SKM-1 (cell line): ENCODE measurements around the gene FCN2.
"Not testable (repeated sequence)": the region's sequence is repeated elsewhere in the genome, so short reads cannot be mapped to it uniquely, and the experiment has no call there.

Source experiments
- DNase-seq: peaks from one replicate; lab custom pipeline; 2025; ENCODE audit not compliant: unreplicated experiment; lab: John Stamatoyannopoulos, UW

Gene FCN2

DNA sequence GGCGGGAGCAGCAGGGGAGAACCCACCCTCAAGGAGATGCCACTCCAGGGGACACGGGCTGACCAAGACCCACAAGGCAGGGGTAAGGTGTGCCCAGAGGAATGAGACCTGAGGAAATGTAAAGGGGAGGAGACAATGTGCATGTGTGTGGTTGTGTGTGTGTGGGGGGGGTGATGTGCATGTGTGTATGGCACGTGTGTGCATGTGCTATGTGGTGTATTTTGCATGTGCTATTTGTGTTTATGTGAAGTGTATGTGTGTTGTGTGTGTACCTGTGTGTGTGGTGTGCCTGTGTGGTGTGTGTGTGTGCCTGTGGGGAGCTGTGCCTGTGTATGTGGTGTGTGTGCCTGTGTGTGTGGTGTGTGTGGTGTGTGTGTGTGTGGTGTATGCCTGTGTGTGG, 33.5 kb upstream of the FCN2 start:
- no peak for DNase-seq

- DNase-seq, result no peak
Observed at GRCh38 chr9:134847752-134848432, 32.7 kb upstream of the FCN2 start.

DNA sequence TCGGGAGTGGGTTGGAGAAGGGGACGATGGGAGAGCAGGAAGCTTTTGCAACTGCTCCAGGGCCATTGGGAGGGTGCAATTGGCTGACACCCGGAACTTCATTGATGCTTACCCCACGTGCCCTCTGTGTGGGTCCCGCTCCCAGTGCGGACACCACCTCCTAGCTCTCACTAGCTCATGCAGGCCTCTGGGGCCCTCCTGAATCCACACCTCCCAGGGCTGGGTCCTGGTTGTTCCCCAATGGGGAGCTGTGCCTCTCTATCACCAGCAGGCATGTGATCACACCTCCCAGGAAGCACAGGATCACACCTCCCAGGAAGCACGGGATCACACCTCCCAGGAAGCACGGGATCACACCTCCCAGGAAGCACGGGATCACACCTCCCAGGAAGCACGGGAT, 32.1 kb upstream of the FCN2 start:
- no peak for DNase-seq

DNA sequence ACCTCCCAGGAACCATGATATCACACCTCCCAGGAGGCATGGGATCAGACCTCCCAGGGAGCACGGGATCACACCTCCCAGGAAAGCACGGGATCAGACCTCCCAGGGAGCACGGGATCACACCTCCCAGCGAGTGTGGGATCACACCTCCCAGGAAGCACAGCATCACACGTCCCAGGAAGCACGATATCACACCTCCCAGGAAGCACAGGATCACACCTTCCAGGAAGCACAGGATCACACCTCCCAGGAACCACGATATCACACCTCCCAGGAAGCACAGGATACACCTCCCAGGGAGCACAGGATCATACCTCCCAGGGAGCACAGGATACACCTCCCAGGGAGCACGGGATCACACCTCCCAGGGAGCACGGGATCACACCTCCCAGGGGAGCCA, 30.0 kb upstream of the FCN2 start:
- DNase-seq, result no peak

- no peak for DNase-seq
Observed at GRCh38 chr9:134851020-134851419, 29.6 kb upstream of the FCN2 start.

DNA sequence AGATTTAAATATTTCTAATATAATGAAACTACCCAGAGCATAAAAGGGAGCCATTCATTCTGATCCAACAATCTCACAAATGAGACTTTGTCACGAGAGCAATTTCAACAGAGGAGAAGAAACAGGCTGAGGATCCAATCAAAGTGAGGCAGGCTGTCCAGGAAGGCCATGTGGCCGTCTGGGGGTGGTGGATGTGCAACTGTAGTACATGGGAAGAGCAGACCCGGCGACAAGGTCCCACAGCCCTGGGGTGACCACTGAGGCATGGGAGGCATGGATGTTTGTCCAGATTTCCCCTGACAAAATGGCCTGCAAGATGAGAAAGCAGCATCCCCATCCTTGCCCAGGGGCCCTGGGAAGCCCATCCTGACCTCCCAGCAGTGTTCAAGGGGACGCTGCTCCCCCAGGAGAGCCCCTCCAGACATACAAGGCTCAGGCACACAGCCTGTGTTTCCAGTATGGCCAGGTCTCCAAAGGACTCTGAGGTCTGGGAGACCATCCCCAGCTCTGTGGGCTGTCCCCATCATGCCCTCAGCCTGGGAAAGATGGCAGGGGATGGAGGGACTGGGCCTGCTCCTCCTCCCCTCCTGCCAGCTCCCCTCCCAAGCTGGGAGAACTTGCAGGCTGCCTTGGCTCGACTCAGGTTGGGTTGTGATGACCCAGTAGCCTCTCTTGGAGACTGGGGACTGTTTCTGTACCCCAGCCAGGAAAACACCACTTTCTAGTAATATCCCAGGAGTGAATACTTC, 27.5 kb upstream of the FCN2 start:
- no peak for DNase-seq

DNA sequence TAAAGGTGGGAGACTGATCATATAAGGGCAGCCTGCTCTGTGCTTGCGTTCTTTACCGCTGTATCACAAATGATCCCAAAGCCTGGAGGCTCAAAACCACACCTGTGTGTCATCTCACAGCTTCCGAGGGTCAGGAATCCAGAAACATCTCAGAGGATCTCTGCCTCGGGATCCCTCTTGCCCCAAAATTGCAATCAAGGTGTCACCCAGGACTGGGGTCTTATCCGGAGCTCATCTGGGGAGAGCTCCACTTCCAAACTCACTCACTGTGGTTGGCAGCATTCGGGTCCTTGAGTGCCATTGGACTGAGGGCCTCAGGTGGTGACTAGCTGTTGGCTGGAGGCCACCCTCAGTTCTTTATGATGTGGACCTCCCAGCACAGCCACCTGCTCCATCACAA, 26.7 kb upstream of the FCN2 start:
- no peak for DNase-seq

DNA sequence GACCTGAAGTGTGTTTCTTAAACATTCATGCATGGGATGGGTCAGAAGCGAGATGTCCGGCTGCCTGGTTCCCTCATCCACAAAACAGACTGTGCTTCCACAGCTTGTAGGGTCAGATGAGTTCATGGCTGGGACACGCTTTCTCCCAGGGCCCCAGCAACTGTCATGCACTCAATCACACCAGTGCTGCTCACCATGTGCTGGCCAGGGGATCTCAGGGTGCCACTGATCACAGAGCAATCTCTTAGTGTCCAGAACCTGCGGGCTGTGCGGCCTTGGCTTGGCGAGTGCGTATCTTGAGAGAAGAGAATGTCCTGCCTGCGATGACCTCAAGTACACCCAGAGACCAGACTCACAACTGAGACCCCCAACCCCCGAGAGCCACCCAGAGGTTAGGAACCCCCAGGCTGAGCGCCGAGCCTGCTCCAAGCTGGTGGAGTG, 26.0 kb upstream of the FCN2 start:
- DNase-seq, result no peak

DNA sequence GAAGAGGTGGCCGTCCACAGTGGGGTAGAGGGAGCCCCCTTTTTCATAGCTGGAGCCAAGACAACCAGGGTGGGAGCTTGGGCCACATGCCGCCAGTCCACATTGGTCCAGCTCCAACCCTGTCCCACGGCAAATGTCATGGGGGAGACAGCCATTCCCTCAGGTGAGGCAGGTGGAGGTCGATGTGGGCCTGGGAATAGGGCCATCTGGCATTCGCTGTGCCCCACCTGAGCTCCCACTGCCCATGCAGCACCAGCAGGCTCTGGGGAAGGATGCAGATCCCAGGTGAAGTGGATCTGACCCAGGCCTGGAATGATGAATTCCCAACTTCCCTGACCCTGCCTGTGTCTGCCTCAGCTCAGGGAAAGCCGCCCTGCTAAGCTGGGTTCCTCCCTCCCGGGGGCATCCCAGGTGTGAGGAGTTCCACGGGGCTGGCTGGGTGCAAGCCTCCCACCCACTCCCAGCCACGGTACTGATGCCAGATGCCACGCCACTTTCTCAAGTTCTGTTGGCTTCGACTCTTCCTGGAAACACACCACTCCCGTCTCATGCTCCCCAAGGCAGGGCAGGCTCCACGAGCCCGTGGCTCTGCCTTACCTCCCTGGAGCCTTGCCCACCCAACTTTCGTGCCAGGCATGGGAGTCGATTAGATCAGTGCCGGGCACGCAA, 25.2 kb upstream of the FCN2 start:
- no peak for DNase-seq

- no peak for DNase-seq
Observed at GRCh38 chr9:134855900-134856377, 24.7 kb upstream of the FCN2 start.

- not testable (repeated sequence) for DNase-seq
Observed at GRCh38 chr9:134857451-134857850, 23.2 kb upstream of the FCN2 start.

DNA sequence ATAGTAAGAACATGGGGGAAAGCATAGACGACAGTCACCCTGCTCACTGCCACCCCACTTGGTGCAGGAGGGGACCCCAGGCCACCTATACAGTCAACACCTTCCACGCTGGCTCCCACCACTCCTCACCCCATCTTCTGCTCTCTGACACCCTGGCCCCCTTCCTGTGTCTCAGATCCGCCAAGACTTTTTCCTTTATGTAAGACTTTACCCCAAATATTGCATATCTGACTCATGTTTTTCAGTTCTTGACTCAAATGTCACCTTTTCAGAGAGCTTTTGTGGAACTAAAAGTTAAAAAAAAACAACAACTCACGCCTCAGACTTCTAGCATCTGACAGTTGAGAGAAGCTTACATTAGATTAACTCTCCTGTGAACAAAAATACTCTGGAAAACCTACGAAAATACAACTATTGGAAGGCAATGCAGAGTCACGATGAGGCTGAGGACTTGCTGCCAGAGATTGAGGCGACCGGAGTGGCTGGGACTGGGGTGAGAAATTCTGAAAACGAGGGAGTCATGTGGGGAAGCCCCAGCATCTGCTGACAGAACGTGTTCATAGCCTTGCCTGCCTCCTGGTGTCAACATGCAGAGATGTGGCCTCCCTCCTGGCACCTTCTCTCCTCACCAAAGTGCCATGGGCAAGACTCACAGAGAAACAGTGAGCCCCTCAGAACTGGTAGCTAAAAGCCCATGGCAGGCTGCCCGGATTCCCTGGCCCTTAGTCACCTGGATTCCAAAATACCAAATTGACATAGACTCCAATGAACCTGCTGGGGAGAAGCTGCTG, 22.4 kb upstream of the FCN2 start:
- DNase-seq, result no peak

DNA sequence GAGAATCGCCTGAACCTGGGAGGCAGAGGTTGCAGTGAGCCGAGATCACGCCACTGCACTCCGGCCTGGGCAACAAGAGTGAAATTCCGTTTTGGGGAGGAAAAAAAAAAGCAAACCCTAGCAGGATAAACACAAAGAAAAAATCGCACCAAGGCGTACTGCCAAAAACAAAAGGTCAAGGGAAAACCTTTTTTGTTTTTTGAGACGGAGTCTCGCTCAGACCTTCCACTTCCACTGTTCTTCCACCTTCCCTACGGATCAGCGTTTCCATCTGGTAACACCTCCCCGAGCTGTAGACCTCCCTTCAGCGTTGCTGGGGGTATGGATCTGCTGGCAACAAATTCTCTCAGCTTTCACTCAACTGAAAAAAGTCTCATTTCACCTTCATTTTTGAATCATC, 20.1 kb upstream of the FCN2 start:
- no peak for DNase-seq

DNA sequence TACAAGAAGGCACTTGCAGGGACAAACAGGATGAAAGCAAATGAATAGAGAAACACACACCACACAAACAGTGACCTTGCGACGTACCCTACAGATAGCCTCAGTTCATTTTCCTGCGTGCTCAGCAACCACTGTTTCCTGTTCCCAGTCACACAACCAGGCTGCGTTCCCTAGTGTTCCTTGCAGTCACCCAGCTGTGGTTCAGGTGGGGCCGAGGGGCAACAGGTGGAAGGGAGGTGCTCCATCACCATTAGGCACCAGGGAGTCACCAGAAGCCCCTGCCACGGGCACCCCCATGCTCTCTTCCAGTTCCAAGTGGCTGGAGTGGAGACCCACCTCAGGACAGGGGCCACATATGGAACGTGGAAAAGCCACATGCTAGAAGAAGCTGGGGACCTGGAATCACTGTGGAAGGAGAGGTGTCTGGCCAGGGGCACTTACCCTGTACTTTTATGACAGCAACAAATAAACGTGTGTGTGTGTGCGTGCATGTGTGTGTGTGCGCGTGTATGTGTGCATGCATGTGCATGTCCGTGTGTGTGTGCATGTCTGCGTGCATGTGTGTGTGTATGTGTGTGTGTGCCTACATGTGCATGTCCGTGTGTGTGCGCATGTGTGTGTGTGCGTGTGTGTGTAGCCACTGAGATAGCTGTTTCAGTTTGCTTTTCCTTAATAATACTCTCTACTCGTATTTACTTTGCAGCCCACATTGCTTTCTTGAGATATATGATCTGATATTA, 18.8 kb upstream of the FCN2 start:
- no peak for DNase-seq

- DNase-seq, result no peak
Observed at GRCh38 chr9:134863306-134863902, 17.2 kb upstream of the FCN2 start.

DNA sequence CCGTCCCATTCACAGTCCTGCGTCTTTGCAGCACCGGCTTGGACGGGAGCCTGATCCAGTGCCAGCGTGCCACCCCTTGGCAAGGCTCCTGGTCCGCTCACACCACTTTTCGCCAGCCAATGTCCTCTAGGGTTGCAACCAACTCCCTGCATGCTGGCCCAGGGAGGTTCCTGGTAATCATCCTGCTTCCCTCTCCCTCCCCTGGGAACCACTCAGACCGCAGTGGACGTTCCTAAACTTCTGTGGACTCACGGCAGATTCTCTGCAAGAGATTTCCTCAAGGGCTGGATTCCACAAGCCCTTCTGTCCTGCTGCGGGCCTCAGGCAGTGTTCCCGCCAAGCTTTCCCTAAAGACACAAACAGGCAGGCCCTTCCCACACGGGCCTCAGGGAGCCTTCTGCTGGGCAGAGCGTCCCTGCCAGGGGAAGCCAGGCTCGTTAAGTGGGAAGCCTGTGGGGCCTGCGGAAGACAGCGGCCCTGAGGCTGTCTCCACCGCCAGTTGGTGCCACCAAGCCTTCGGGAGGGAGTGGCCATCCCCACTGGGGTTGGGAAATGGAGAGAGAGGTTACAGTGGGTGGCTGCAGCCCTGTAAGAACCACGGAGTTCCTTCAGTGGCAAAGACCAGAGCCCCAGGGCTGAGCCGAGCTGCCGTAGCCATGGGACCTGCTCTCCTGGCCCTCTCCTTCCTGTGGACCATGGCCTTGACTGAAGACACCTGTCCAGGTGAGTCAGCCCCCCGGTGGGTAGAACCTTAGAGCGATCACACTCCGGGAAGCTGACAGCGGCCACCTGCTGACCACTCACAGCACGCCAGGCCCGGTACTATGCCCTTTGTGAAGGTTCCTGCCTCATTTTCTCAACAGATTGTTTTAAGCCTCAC, 16.4 kb upstream of the FCN2 start:
- DNase-seq, result no peak

DNA sequence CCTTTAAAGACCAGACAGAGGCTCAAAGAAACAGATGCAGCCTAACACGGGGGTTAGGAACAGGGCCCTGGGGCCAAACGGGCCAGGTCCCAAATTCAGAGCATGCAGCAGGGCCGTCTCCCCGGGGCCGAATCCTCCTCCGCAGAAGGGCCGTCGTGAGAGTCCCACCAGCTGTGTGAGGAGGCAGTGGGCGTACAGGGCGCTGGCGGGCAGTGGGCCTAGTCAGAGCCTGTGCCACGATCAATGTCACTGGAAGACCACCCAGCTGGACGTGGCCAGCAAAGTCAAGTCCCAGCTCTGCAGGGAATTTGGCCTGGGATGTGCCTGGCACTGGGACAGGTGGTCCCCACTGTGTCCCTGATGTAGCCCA, 15.8 kb upstream of the FCN2 start:
- no peak for DNase-seq

GRCh38 chr9:134867917-134868750, 12.5 kb upstream of the FCN2 start:
- DNase-seq, result no peak
